MM.1S (cell line): Measurements from ENCODE around the gene EI24.

Experiments used
- EZH2 ChIP-seq: fragments of 300-600 bp; sonication (generic); optimal IDR thresholded peaks from 2 replicates; pipeline ENCODE3; 2017; ENCODE audit warnings: low read depth, mild to moderate bottlenecking, antibody characterized with exemption, low read length, mixed read lengths
- EZH2phosphoT487 ChIP-seq: fragments of 300-600 bp; sonication (generic); IDR thresholded peaks from 2 replicates; pipeline ENCODE4 v1.6.1; 2018; ENCODE audit warnings: antibody characterized with exemption, low read length
- TF ChIP-seq, protein P1 (sequence below): fragments of 300-600 bp; sonication (generic); IDR thresholded peaks from 2 replicates; pipeline ENCODE4 v1.5.1; 2016; ENCODE audit warnings: antibody characterized with exemption, low read length, mixed read lengths

DNA sequence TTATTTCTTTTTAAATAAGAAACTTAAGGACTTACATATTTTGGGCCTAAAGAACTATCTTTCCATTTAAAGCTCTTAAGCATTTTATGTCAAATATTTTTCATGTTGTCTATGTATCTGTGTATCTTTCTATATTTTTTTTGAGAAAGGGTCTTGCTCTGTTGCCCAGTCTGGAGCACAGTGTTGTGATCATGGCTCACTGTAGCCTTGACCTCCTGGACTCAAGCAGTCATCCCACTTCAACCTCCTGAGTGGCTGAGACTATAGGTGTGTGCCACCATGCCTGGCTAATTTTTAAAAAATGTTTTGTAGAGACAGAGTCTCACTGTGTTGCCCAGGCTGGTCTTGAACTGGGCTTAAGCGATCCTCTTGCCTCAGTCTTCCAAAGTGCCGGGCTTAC is 31.4 kb downstream of the EI24 start:
- TF ChIP-seq EZH2phosphoT487 (no peak), EZH2 (no peak)
- TF ChIP-seq, protein P1, sequence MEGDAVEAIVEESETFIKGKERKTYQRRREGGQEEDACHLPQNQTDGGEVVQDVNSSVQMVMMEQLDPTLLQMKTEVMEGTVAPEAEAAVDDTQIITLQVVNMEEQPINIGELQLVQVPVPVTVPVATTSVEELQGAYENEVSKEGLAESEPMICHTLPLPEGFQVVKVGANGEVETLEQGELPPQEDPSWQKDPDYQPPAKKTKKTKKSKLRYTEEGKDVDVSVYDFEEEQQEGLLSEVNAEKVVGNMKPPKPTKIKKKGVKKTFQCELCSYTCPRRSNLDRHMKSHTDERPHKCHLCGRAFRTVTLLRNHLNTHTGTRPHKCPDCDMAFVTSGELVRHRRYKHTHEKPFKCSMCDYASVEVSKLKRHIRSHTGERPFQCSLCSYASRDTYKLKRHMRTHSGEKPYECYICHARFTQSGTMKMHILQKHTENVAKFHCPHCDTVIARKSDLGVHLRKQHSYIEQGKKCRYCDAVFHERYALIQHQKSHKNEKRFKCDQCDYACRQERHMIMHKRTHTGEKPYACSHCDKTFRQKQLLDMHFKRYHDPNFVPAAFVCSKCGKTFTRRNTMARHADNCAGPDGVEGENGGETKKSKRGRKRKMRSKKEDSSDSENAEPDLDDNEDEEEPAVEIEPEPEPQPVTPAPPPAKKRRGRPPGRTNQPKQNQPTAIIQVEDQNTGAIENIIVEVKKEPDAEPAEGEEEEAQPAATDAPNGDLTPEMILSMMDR: no peak
